Peyer's patch (tissue), 4 donors: ENCODE results near the gene MLPH.

ENCODE experiments used
- POLR2A ChIP-seq, 2 donors: fragments of 450-650 bp; IDR thresholded peaks; one replicate each; pipeline ENCODE4 v1.5.1; 2017; ENCODE audit warnings: antibody characterized with exemption in 2 of 2, mild to moderate bottlenecking in 2 of 2, moderate library complexity in 2 of 2
- TF ChIP-seq, protein P1 (sequence below), 6 experiments: fragments of 450-650 bp in 4 of 6; fragments of 200-600 bp in 2 of 6; sonication (generic) in 1 of 6; IDR thresholded peaks; one replicate each; pipeline ENCODE4 v1.5.1; 2017 to 2019; ENCODE audit warnings: antibody characterized with exemption in 6 of 6, mild to moderate bottlenecking in 3 of 6, moderate library complexity in 1 of 6

DNA sequence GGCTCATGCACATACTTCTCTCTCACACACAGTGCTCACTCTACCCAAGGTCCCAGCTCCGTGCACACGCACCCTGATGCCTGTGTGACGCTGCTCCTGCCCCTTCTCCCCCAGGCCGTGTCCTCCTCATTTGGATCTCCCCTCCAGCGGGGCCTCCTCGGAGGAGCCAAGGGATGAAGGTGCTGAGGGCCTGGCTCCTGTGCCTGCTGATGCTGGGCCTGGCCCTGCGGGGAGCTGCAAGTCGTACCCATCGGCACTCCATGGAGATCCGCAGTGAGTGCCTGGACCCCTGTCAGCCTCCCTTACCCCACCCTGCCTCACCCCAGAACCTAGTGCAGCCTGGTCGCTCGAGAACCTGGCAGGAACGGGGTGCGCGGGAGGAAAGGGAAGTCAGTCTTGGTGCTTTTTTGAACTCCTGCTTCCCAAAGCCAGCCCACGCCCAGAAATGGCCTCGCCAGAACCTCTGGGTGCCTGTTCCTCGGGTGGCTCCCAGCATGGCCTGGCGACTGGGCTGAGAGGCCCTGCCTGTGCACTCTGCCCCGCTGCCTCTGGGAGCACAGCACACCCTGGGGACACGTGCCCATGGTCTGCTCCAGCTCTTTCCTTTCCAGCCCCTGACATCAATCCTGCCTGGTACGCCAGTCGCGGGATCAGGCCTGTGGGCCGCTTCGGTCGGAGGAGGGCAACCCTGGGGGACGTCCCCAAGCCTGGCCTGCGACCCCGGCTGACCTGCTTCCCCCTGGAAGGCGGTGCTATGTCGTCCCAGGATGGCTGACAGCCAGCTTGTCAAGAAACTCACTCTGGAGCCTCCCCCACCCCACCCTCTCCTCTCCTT lies 79.6 kb downstream of the MLPH start, which contains the start of gene PRLH:
- TF ChIP-seq, protein P1, sequence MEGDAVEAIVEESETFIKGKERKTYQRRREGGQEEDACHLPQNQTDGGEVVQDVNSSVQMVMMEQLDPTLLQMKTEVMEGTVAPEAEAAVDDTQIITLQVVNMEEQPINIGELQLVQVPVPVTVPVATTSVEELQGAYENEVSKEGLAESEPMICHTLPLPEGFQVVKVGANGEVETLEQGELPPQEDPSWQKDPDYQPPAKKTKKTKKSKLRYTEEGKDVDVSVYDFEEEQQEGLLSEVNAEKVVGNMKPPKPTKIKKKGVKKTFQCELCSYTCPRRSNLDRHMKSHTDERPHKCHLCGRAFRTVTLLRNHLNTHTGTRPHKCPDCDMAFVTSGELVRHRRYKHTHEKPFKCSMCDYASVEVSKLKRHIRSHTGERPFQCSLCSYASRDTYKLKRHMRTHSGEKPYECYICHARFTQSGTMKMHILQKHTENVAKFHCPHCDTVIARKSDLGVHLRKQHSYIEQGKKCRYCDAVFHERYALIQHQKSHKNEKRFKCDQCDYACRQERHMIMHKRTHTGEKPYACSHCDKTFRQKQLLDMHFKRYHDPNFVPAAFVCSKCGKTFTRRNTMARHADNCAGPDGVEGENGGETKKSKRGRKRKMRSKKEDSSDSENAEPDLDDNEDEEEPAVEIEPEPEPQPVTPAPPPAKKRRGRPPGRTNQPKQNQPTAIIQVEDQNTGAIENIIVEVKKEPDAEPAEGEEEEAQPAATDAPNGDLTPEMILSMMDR (IDR thresholded peaks at IDR 0.05): no peak
- TF ChIP-seq POLR2A (IDR thresholded peaks at IDR 0.05): no peak
